ENCODE results near the gene ZNF576. TPM values are rescaled to one million over a fixed set of nuclear protein-coding genes. Genes with fewer than 3 reads are reported as not detected.

ZNF576 gene
- total and polyA plus RNA-seq, 4 donors: 6.9 to 14.9 (median 10.9) TPM

GRCh38 chr19:43554317-43554895 lies 42.0 kb upstream of the ZNF576 start:
- Histone ChIP-seq H3K4me3 (ENCODE audit: low read depth in 1 of 3, low read length in 3 of 3) (no peak overlapping the region), H3K4me1 (ENCODE audit: control insufficient read depth in 4 of 4, insufficient read depth in 4 of 4, low read length in 3 of 4) (no peaks in the 10 kb centered on the region), H3K27ac (ENCODE audit: low read depth in 1 of 2, low read length in 2 of 2) (no peak overlapping the region), H3K36me3 (ENCODE audit: control insufficient read depth in 4 of 4, insufficient read depth in 3 of 4, low read depth in 1 of 4, low read length in 3 of 4) (peaks cover 8 to 30% (median 13%) of the 10 kb centered on the region in 4 donors), H3K9me3 (ENCODE audit: control insufficient read depth in 4 of 4, low read length in 3 of 4) (no peaks in the 10 kb centered on the region), H3K27me3 (ENCODE audit: control insufficient read depth in 4 of 4, insufficient read depth in 4 of 4, low read length in 3 of 4) (no peaks in the 10 kb centered on the region), H3K9ac (ENCODE audit: low read depth in 1 of 2, low read length in 2 of 2) (no peak overlapping the region)
- 95% methylated on average over 15 of the region's 15 CpGs for WGBS
- DNase-seq (ENCODE audit: low spot score): no peak
- TF ChIP-seq, protein P1, sequence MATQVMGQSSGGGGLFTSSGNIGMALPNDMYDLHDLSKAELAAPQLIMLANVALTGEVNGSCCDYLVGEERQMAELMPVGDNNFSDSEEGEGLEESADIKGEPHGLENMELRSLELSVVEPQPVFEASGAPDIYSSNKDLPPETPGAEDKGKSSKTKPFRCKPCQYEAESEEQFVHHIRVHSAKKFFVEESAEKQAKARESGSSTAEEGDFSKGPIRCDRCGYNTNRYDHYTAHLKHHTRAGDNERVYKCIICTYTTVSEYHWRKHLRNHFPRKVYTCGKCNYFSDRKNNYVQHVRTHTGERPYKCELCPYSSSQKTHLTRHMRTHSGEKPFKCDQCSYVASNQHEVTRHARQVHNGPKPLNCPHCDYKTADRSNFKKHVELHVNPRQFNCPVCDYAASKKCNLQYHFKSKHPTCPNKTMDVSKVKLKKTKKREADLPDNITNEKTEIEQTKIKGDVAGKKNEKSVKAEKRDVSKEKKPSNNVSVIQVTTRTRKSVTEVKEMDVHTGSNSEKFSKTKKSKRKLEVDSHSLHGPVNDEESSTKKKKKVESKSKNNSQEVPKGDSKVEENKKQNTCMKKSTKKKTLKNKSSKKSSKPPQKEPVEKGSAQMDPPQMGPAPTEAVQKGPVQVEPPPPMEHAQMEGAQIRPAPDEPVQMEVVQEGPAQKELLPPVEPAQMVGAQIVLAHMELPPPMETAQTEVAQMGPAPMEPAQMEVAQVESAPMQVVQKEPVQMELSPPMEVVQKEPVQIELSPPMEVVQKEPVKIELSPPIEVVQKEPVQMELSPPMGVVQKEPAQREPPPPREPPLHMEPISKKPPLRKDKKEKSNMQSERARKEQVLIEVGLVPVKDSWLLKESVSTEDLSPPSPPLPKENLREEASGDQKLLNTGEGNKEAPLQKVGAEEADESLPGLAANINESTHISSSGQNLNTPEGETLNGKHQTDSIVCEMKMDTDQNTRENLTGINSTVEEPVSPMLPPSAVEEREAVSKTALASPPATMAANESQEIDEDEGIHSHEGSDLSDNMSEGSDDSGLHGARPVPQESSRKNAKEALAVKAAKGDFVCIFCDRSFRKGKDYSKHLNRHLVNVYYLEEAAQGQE (IDR thresholded peaks at IDR 0.05): no peak
- TF ChIP-seq JUND (IDR thresholded peaks at IDR 0.05) (no peak), RAD21 (IDR thresholded peaks at IDR 0.05) (no peak), RXRA (IDR thresholded peaks at IDR 0.05) (no peak), TAF1 (conservative IDR thresholded peaks at IDR 0.05) (no peak), GABPA (IDR thresholded peaks at IDR 0.05 in 1 of 2, conservative IDR thresholded peaks at IDR 0.05 in 1 of 2) (no peak), NR2F2 (IDR thresholded peaks at IDR 0.05) (no peak), FOXA1 (IDR thresholded peaks at IDR 0.05) (no peak), ZBTB33 (IDR thresholded peaks at IDR 0.05) (no peak), FOXA2 (IDR thresholded peaks at IDR 0.05) (no peak), YY1 (IDR thresholded peaks at IDR 0.05) (no peak)
- TF ChIP-seq, protein P2, sequence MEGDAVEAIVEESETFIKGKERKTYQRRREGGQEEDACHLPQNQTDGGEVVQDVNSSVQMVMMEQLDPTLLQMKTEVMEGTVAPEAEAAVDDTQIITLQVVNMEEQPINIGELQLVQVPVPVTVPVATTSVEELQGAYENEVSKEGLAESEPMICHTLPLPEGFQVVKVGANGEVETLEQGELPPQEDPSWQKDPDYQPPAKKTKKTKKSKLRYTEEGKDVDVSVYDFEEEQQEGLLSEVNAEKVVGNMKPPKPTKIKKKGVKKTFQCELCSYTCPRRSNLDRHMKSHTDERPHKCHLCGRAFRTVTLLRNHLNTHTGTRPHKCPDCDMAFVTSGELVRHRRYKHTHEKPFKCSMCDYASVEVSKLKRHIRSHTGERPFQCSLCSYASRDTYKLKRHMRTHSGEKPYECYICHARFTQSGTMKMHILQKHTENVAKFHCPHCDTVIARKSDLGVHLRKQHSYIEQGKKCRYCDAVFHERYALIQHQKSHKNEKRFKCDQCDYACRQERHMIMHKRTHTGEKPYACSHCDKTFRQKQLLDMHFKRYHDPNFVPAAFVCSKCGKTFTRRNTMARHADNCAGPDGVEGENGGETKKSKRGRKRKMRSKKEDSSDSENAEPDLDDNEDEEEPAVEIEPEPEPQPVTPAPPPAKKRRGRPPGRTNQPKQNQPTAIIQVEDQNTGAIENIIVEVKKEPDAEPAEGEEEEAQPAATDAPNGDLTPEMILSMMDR (IDR thresholded peaks at IDR 0.05; ENCODE audit: low read depth, low read length, missing input control): no peak
- TF ChIP-seq, protein P3, sequence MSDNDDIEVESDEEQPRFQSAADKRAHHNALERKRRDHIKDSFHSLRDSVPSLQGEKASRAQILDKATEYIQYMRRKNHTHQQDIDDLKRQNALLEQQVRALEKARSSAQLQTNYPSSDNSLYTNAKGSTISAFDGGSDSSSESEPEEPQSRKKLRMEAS (IDR thresholded peaks at IDR 0.05): no peak

- peaks cover 8 to 29% (median 13%) of the 10 kb centered on the region in 4 donors for H3K36me3 ChIP-seq (ENCODE audit: control insufficient read depth in 4 of 4, insufficient read depth in 3 of 4, low read depth in 1 of 4, low read length in 3 of 4)
- peak; percentile 83 for DNase-seq (ENCODE audit: low spot score)
- no peak overlapping the region for H3K4me3 ChIP-seq (ENCODE audit: low read depth in 1 of 3, low read length in 3 of 3)
- H3K4me1 ChIP-seq (ENCODE audit: control insufficient read depth in 4 of 4, insufficient read depth in 4 of 4, low read length in 3 of 4): no peaks in the 10 kb centered on the region
- no peak overlapping the region for H3K27ac ChIP-seq (ENCODE audit: low read depth in 1 of 2, low read length in 2 of 2)
- TF ChIP-seq, protein P2 (IDR thresholded peaks at IDR 0.05; ENCODE audit: low read depth, low read length, missing input control): peak; percentile 68
- TF ChIP-seq, protein P1 (IDR thresholded peaks at IDR 0.05): no peak
- peak; percentile 78 to 85 for TF ChIP-seq RAD21 (IDR thresholded peaks at IDR 0.05)
- no peaks in the 10 kb centered on the region for H3K27me3 ChIP-seq (ENCODE audit: control insufficient read depth in 4 of 4, insufficient read depth in 4 of 4, low read length in 3 of 4)
- no peak overlapping the region for H3K9ac ChIP-seq (ENCODE audit: low read depth in 1 of 2, low read length in 2 of 2)
- WGBS: 47% methylated on average over 8 of the region's 8 CpGs
- no peaks in the 10 kb centered on the region for H3K9me3 ChIP-seq (ENCODE audit: control insufficient read depth in 4 of 4, low read length in 3 of 4)
Observed at GRCh38 chr19:43555185-43555770, 41.1 kb upstream of the ZNF576 start.
